Trophoblast cell (in vitro differentiated cells and primary cell): Measurements from ENCODE around the gene SLC4A4.

Experiments used
- DNase-seq, 2 donors: peaks; one replicate each; pipeline ENCODE4 v3.0.0-alpha.2; 2016
- H2AFZ ChIP-seq: 2 replicates; pipeline ENCODE4 v1.6.1; 2013; ENCODE audit warnings: low read length, moderate library complexity, mild to moderate bottlenecking; ENCODE audit not compliant: insufficient read depth, poor library complexity
- H2AK5ac ChIP-seq: 2 replicates; pipeline ENCODE4 v1.6.1; 2013; ENCODE audit warnings: mild to moderate bottlenecking, low read length
- H2BK120ac ChIP-seq: 2 replicates; pipeline ENCODE4 v1.6.1; 2013; ENCODE audit warnings: low read length, mild to moderate bottlenecking, moderate library complexity; ENCODE audit not compliant: insufficient read depth, poor library complexity
- H2BK12ac ChIP-seq: 2 replicates; pipeline ENCODE4 v1.6.1; 2013; ENCODE audit warnings: mild to moderate bottlenecking, low read length, moderate library complexity
- H2BK5ac ChIP-seq: 2 replicates; pipeline ENCODE4 v1.6.1; 2013; ENCODE audit warnings: low read length, low read depth, moderate library complexity, mild to moderate bottlenecking; ENCODE audit not compliant: poor library complexity
- H3K14ac ChIP-seq: 2 replicates; pipeline ENCODE4 v1.6.1; 2013; ENCODE audit warnings: mild to moderate bottlenecking, low read length
- H3K18ac ChIP-seq: 2 replicates; pipeline ENCODE4 v1.6.1; 2013; ENCODE audit warnings: mild to moderate bottlenecking, low read length
- H3K23ac ChIP-seq: 2 replicates; pipeline ENCODE4 v1.6.1; 2013; ENCODE audit warnings: low read length
- H3K27ac ChIP-seq: 2 replicates; pipeline ENCODE4 v1.5.1; 2013; ENCODE audit warnings: low read depth, mild to moderate bottlenecking, inconsistent platforms, low read length, moderate library complexity
- H3K27me3 ChIP-seq: 2 replicates; pipeline ENCODE4 v1.6.1; 2013; ENCODE audit warnings: inconsistent platforms, mild to moderate bottlenecking, low read length, moderate library complexity; ENCODE audit not compliant: insufficient read depth
- H3K36me3 ChIP-seq, 2 experiments: 1 replicate in 1 of 2; 2 replicates in 1 of 2; pipeline ENCODE4 v1.6.1; 2013; ENCODE audit warnings: low read length in 2 of 2, mild to moderate bottlenecking in 2 of 2, moderate library complexity in 1 of 2; ENCODE audit not compliant: insufficient read depth in 2 of 2, control insufficient read depth in 1 of 2
- H3K4ac ChIP-seq: 2 replicates; pipeline ENCODE4 v1.6.1; 2013; ENCODE audit warnings: low read depth, mild to moderate bottlenecking, low read length, moderate library complexity
- H3K4me1 ChIP-seq, 2 experiments: 1 replicate in 1 of 2; 2 replicates in 1 of 2; pipeline ENCODE4 v1.6.1; 2013; ENCODE audit warnings: low read length in 2 of 2, mild to moderate bottlenecking in 2 of 2, moderate library complexity in 1 of 2; ENCODE audit not compliant: insufficient read depth in 2 of 2, control insufficient read depth in 1 of 2
- H3K4me2 ChIP-seq: 2 replicates; pipeline ENCODE4 v1.6.1; 2013; ENCODE audit warnings: inconsistent platforms, mild to moderate bottlenecking, low read length, moderate library complexity
- H3K4me3 ChIP-seq: 2 replicates; pipeline ENCODE4 v1.5.1; 2013; ENCODE audit warnings: mild to moderate bottlenecking, low read depth, low read length, inconsistent platforms
- H3K79me1 ChIP-seq: one replicate; pipeline ENCODE4 v1.6.1; 2013; ENCODE audit warnings: low read length
- H3K79me2 ChIP-seq: 2 replicates; pipeline ENCODE4 v1.6.1; 2013; ENCODE audit warnings: low read length, mild to moderate bottlenecking; ENCODE audit not compliant: control insufficient read depth, insufficient read depth, poor library complexity
- H3K9ac ChIP-seq: 2 replicates; pipeline ENCODE4 v1.6.1; 2013; ENCODE audit warnings: mild to moderate bottlenecking, low read length
- H3K9me3 ChIP-seq: 2 replicates; pipeline ENCODE4 v1.6.1; 2013; ENCODE audit warnings: low read depth, mild to moderate bottlenecking, control low read depth, inconsistent platforms, low read length; ENCODE audit not compliant: insufficient read depth
- H4K12ac ChIP-seq: 2 replicates; pipeline ENCODE4 v1.6.1; 2013; ENCODE audit warnings: low read depth, mild to moderate bottlenecking, low read length, moderate library complexity
- H4K8ac ChIP-seq: 2 replicates; pipeline ENCODE4 v1.6.1; 2013; ENCODE audit warnings: low read depth, mild to moderate bottlenecking, low read length, moderate library complexity
- H4K91ac ChIP-seq: one replicate; pipeline ENCODE4 v1.6.1; 2013; ENCODE audit warnings: low read depth, mild to moderate bottlenecking, low read length, moderate library complexity
- WGBS: extraction: QIAGEN DNeasy Blood & Tissue Kit; methylation state at CpG from one replicate; pipeline ENCODE4 v1.1.7; 2013; ENCODE audit warnings: missing lambda C conversion rate; ENCODE audit not compliant: insufficient read length, insufficient coverage; ENCODE audit errors: extremely low coverage; 5-methylcytosine and 5-hydroxymethylcytosine counted together

The SLC4A4 gene

DNA sequence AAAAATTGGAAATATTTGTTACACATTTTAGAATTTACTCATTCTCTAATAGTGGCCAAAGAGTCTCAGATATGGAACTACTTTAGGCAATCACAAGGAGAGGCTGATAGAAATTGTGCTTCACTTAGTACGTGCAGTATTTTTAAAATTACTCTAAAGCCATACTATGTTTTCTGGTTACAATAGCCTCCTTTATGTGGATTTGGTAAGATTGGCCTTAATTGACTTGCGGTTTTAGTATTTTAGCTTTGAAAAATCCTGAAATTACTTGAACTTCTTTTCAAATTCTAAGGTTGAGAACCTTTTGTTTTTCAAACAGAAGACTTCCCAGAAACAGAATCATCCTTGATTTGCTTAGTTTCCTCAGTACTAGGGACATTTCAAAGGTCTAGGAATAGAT lies 215.2 kb downstream of the SLC4A4 start:
- Histone ChIP-seq H3K27ac (no peak overlapping the region), H3K4me2 (no peak overlapping the region), H3K9me3 (no peaks in the 10 kb centered on the region), H3K79me2 (no peaks in the 10 kb centered on the region), H2BK12ac (no peak overlapping the region), H3K23ac (no peak overlapping the region), H3K4me3 (no peak overlapping the region), H2BK5ac (no peak overlapping the region), H4K91ac (no peak overlapping the region), H3K27me3 (no peaks in the 10 kb centered on the region), H3K14ac (no peak overlapping the region), H3K9ac (no peak overlapping the region), H4K8ac (no peak overlapping the region), H2BK120ac (no peak overlapping the region), H3K4me1 (no peaks in the 10 kb centered on the region), H3K18ac (no peak overlapping the region), H4K12ac (no peak overlapping the region), H3K36me3 (no peaks in the 10 kb centered on the region), H2AK5ac (no peak overlapping the region), H2AFZ (no peak overlapping the region), H3K79me1 (no peaks in the 10 kb centered on the region), H3K4ac (no peak overlapping the region)
- WGBS = no CpG with 5 or more reads among the region's 2 CpGs
- DNase-seq = no peak

DNA sequence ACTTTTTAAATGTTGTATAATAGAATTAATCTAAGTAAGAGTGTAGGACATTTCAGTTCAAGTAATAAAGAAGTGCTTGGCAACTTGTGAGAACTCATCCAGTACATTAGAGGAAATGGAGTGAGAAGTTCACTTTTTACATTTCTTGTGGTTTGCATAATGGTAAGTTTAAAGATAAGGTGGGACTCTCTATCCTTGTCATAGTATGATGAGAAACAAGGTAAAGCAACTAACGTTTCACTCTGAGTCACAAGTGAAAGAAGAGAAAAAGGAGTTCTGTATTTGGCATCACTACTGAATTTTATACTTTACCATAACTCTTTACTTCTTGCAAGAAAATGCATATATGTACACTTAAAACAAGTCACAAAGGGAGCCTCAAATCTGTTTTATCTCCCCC lies 219.4 kb downstream of the SLC4A4 start:
- no peak overlapping the region for H3K4me3 ChIP-seq
- no peaks in the 10 kb centered on the region for H3K79me1 ChIP-seq
- no peak overlapping the region for H4K8ac ChIP-seq
- no peaks in the 10 kb centered on the region for H3K4me1 ChIP-seq
- no peak for DNase-seq
- no peak overlapping the region for H2BK12ac ChIP-seq
- H3K27me3 ChIP-seq = no peaks in the 10 kb centered on the region
- no peak overlapping the region for H3K4ac ChIP-seq
- H3K36me3 ChIP-seq = no peaks in the 10 kb centered on the region
- H2BK120ac ChIP-seq = no peak overlapping the region
- no peaks in the 10 kb centered on the region for H3K9me3 ChIP-seq
- no peak overlapping the region for H3K4me2 ChIP-seq
- no peak overlapping the region for H2AK5ac ChIP-seq
- no peak overlapping the region for H2AFZ ChIP-seq
- H3K27ac ChIP-seq = no peak overlapping the region
- no peak overlapping the region for H2BK5ac ChIP-seq
- no peaks in the 10 kb centered on the region for H3K79me2 ChIP-seq
- no peak overlapping the region for H3K18ac ChIP-seq
- no peak overlapping the region for H3K23ac ChIP-seq
- H3K14ac ChIP-seq = no peak overlapping the region
- no peak overlapping the region for H3K9ac ChIP-seq
- WGBS = no CpG with 5 or more reads among the region's 1 CpG
- no peak overlapping the region for H4K91ac ChIP-seq
- no peak overlapping the region for H4K12ac ChIP-seq

- Histone ChIP-seq H3K4me2 (no peak overlapping the region), H3K4me1 (no peaks in the 10 kb centered on the region), H3K4ac (no peak overlapping the region), H3K27ac (no peak overlapping the region), H2AK5ac (no peak overlapping the region), H4K8ac (no peak overlapping the region), H4K12ac (no peak overlapping the region), H3K79me2 (no peaks in the 10 kb centered on the region), H2BK120ac (no peak overlapping the region), H2AFZ (no peak overlapping the region), H3K9ac (no peak overlapping the region), H3K23ac (no peak overlapping the region), H3K9me3 (no peaks in the 10 kb centered on the region), H3K4me3 (no peak overlapping the region), H3K36me3 (no peaks in the 10 kb centered on the region), H2BK5ac (no peak overlapping the region), H2BK12ac (no peak overlapping the region), H4K91ac (no peak overlapping the region), H3K79me1 (no peaks in the 10 kb centered on the region), H3K27me3 (no peaks in the 10 kb centered on the region), H3K14ac (no peak overlapping the region), H3K18ac (no peak overlapping the region)
- no peak for DNase-seq
- no CpG with 5 or more reads among the region's 1 CpG for WGBS
Observed at GRCh38 chr4:71559957-71560571, 221.2 kb downstream of the SLC4A4 start.

DNA sequence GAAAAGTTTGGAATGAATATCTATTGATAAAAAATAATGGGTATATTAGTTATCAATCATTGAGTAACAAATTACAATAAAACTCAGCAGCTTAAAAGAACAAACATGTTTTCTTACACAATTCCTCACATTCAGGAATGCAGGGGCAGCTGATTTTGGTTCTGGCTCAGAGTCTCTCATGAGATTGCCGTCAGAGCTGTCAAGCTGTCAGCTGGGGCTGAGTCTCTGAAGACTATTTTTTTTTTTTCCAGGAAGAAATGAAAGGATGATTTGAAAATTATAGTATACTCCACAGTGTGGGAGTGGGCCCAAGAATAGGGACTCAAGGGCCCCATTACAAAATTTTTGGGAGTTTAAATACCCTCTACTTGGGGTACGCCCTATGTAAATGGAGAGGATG lies 226.0 kb downstream of the SLC4A4 start:
- H3K27me3 ChIP-seq = no peaks in the 10 kb centered on the region
- no peaks in the 10 kb centered on the region for H3K79me2 ChIP-seq
- no CpG with 5 or more reads among the region's 2 CpGs for WGBS
- no peak overlapping the region for H3K4me2 ChIP-seq
- H4K91ac ChIP-seq = no peak overlapping the region
- H3K4ac ChIP-seq = no peak overlapping the region
- H3K9ac ChIP-seq = no peak overlapping the region
- no peak overlapping the region for H3K4me3 ChIP-seq
- H2AFZ ChIP-seq = no peak overlapping the region
- H3K9me3 ChIP-seq = no peaks in the 10 kb centered on the region
- no peak overlapping the region for H2BK120ac ChIP-seq
- no peak overlapping the region for H4K8ac ChIP-seq
- H3K79me1 ChIP-seq = no peaks in the 10 kb centered on the region
- no peak overlapping the region for H3K23ac ChIP-seq
- no peak overlapping the region for H3K18ac ChIP-seq
- H2BK12ac ChIP-seq = no peak overlapping the region
- no peak overlapping the region for H3K14ac ChIP-seq
- DNase-seq = no peak
- no peaks in the 10 kb centered on the region for H3K36me3 ChIP-seq
- no peak overlapping the region for H4K12ac ChIP-seq
- no peak overlapping the region for H2BK5ac ChIP-seq
- no peak overlapping the region for H3K27ac ChIP-seq
- H2AK5ac ChIP-seq = no peak overlapping the region
- H3K4me1 ChIP-seq = peaks cover 0 to 5% of the 10 kb centered on the region in 2 experiments
